CD4-positive, alpha-beta T cell treated with Interferon gamma for 1 hour (primary cell): ENCODE measurements around the gene LHB.
"Not testable (repeated sequence)": the region's sequence is repeated elsewhere in the genome, so short reads cannot be mapped to it uniquely, and the experiment has no call there.

Source experiments
- DNase-seq: peaks from one replicate; pipeline ENCODE4 v3.0.0-alpha.2; 2020

The LHB gene

GRCh38 chr19:49036815-49037214 is 19.9 kb upstream of the LHB start, which contains the start of gene CGB1:
CGB1 (minus strand) TSS chr19:49036895; CDS start chr19:49036711, 184 bp downstream.
- DNase-seq: not testable (repeated sequence)

DNA sequence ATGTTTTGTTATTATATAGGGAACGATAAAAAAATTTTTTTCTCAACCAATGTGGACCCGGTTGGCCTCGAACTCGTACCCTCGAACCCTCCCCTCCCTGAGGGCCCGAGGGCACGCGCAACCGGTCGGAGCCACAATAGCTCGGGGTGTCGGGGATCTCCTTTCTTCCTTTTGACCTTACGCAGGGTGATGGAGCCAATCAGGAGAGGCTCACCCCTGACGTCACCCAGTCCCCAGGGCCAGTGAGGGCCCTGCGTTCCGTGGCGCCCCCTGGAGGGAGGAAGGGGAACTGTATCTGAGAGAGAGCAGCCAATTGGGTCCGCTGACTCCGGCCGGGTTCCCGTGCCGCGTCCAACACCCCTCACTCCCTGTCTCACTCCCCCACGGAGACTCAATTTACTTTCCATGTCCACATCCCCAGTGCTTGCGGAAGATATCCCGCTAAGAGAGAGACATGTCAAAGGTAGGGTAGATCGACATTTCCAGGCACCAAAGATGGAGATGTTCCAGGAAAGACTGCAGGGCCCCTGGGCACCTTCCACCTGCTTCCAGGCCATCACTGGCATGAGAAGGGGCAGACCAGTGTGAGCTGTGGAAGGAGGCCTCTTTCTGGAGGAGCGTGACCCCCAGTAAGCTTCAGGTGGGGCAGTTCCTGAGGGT is 14.9 kb upstream of the LHB start, which contains the start of gene CGB2:
Gene CGB2 (plus strand): TSS at position 249 of the 660 bp plus-strand sequence. CDS start 206 bp downstream, at position 455.
- DNase-seq: peak; percentile 58

- DNase-seq: not testable (repeated sequence)
Measured at GRCh38 chr19:49030323-49030722, 13.4 kb upstream of the LHB start.

DNA sequence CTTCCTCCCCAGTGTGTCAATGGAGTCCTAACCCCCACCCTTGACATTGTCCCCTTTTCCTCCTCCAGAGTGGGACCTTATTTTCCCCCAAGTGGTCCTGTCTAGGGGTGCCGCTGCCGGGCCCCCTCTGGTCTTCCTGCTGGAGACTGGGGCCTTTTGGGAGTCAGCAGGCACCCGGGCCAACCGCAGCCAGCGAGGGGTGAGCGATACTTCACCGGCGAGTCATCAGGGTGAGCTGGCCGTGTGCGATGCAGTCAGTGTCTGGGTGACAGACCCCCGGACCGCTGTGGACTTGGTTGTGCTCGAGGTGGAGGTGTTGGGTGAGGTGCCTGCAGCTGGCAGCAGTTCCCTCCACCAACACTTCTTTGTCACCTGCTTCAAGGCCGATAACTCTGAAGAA is 12.9 kb upstream of the LHB start:
- not testable (repeated sequence) for DNase-seq

- DNase-seq: not testable (repeated sequence)
Measured at GRCh38 chr19:49028686-49029085, 11.8 kb upstream of the LHB start.

DNA sequence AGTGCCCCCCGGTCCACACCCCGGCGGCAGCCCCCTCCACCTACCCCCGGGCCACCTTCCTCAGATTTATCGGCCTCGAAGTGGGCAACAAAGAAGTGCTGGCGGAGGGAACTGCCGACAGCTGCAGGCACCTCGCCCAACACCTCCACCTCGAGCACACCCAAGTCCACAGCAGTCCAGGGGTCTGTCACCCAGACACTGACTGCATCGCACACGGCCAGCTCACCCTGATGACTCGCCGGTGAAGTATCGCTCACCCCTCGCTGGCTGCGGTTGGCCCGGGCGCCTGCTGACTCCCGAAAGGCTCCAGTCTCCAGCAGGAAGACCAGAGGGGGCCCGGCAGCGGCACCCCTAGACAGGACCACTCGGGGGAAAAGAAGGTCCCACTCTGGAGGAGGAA is 8.7 kb upstream of the LHB start:
- not testable (repeated sequence) for DNase-seq

DNA sequence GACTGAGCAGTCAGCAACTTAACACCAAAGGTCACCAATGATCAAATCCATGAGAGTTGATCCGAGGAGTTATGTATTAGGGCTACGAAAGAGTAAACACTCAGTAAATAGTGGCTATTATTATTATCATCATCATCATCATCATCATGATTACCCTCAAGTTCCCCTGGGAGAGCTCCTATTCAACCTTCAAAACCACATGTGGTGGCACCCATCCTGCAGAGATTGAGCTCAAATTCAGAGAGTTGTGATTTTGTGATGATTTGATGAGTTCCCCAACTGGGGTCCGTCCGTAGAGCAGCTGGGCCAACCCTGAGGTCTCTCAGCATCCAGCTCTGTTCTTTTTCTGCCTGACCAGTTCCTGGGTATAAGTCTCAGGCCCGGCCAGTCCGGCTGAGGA is 8.2 kb upstream of the LHB start:
- not testable (repeated sequence) for DNase-seq

DNA sequence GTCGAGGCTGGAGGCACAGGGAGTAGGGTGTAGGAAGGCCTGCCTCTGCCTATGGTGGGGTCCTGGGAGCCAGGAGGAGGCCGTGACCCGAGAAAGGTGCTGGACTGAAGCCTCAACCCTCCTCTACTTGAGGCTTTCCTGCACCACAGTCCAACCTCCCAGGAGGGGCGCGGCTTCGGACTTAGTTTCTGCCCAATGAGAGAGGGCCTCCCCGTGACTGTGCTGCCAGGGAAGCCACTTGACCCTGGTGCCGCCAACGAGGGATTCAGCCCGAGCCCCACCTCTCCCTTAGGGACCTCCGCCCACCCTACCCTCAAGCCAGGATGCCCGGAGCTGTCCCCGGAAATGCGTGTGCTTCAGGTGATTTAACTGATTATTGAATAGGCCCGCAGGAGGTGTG is 7.3 kb upstream of the LHB start, which contains the start of gene CGB3:
Gene CGB3 (minus strand): TSS at position 101 of the 400 bp plus-strand sequence. CDS start 362 bp downstream, outside the sequence.
- DNase-seq: not testable (repeated sequence)

DNA sequence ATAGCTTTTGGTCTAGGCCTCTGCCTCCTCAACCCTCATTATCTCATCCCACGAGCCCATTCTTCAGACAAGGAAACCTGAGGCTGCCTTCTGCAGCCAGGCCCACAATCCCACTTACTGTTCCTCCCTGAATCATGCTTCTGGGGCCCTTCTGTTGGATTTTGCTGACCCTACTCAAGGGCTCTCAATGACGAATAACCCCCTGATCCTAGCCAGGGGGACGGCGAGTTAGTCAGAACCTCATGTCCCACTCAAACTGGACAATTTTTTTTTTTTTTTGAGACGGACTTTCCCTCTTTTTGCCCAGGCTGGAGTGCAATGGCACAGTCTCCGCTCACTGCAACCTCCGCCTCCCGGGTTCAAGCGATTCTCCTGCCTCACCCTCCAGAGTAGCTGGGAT is 5.2 kb upstream of the LHB start:
- DNase-seq: no peak

GRCh38 chr19:49020931-49021895 is 4.3 kb upstream of the LHB start:
- no peak for DNase-seq

DNA sequence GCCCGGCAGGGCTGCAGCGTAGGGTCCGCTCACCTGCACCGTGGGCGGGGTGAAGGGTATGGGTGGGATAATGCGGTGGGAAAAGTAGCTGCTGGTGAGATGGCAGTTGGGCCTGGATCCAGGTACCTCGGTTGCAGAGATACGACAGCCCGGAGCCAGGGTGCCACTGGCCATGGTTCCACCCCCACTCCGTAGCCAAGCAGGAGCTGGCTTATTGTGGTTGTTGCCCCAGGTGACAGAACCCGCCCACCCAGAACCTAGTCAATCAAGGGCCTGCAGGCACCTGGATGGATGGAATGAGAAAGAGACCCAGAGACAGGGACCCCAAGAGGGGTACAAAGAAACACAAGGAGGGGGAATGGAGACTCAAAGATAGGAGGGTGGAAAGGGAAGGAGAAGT is 3.5 kb upstream of the LHB start:
- no peak for DNase-seq

- DNase-seq: peak; percentile 63
Measured at GRCh38 chr19:49019242-49019932, 2.5 kb upstream of the LHB start.

DNA sequence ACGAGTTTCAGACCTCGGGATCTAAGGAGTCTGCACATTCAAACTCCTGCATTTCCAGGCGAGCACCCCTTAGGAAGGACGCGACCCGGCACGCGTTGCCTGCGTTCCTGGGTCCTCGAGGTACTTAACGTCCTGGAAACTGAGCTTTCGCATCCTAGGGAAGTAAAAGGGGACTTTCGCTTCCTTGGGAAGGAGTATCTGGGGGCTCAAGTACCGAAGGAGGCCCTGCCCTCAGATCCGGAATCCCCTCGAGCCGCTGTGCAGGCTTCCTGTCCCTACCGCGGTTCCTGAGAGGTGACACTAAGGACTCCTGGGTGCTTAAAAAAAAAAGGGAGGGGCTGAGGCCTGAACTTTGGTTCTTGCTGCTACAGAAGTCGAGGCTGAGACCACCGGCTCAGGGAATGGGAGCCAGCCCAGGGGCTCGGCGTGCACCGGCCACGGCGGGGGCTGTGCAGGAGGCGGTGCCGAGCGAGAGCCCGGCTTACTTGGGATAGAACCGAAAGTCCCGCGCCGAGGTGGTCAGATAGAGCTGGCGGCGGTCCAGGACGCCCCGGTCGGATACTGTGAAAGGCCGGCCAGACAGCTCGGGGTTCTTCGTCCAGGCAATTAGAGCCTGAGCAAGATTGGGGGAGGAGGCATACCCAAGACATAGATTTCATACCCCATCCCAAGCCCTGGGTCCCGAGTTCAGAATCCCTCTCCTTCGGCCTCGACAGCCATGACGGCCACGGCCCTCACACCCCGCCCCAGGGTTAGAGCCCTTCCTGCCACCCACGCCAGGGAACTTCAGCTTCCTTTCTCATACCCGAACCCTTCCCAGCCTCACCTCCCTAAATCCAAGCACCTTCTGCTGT is 1.7 kb upstream of the LHB start:
- not testable (repeated sequence) for DNase-seq

DNA sequence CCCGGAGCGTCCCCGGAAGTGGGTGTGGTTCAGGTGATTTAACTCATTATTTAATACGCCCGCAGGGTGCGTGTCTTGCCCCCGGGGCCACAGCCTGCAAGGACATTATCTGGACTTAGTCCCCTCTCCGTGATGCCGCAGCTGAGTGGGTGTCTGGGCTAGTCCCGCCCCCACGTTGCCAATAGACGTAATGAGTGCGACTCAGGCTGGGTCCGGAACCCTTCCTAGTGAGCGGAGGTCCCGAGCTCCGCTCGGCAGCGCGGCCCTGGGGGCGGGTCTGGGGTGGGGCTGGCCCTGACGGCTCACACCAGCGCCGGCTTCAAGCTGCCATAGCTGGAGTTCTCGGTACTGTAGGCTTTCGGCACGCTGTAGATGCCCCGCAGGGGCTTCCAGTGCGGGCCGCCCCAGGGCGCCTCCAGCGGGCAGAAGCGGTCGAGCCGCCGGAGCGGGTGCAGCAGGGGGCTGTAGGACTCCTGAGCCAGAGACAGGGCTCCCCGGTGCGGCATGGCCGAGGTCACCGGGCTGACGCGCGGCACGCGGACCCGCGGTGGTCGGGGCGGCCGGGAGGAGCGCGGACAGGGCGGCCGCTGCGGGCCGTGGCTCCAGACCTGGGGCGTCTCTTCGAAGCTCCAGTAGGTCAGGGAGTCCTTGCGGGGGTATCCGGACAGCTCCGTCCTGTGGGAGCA is 918 bp upstream of the LHB start:
- peak; percentile 71 for DNase-seq

GRCh38 chr19:49016067-49016839 is 638 bp downstream of the LHB start:
- DNase-seq: no peak

GRCh38 chr19:49014870-49015255 is 2.0 kb downstream of the LHB start:
- no peak for DNase-seq

DNA sequence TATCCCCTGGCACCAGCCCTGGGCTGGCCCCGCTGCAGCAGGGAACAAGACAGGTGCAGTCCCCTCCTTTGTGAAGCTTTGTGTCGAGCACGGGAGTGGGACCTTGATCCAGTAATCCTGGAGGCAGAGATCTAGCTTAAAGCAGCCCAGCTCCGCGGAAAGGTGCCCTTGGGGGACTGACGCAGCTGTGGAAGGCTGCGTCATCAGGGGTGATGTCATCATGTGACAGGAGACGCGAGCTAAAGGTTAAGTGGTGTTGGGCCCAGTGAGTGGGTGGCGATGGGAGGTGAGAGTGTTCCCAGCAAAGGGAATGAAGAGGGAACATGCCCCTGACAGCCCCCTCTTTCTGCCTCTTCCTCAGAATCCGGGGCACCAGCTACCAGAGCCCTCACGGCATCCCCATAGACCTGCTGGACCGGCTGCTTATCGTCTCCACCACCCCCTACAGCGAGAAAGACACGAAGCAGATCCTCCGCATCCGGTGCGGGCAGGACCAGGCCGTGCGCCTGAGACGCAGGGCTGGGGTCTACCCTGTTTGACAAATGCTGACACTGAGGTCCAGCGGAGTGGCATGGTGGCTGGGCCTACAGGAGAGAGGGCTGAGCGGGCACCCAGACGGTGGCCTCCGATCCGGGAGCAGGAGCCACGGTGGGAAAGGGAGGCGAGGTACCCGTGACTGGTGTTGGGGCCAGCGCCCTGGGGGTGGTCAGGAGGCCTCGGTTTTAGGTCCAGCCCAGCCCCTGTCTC is 2.6 kb downstream of the LHB start:
- no peak for DNase-seq

- DNase-seq: no peak
Measured at GRCh38 chr19:49011194-49011593, 5.7 kb downstream of the LHB start.

DNA sequence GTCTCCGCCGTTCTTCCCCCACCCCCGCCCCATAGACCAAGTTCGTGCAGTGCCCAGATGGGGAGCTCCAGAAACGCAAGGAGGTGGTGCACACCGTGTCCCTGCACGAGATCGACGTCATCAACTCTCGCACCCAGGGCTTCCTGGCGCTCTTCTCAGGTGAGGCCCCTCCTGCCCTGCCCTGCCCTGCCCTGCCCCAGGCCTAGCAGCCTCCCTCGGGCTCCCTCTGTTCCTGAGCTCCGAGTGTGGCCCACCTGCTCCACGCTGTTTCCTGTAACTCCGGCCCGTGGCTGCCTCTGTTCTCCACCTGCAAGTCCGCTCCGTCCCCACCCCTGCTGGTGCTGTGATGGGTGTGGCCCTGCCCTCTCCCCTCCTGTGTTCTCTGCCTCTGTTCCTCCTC is 6.4 kb downstream of the LHB start:
- no peak for DNase-seq

DNA sequence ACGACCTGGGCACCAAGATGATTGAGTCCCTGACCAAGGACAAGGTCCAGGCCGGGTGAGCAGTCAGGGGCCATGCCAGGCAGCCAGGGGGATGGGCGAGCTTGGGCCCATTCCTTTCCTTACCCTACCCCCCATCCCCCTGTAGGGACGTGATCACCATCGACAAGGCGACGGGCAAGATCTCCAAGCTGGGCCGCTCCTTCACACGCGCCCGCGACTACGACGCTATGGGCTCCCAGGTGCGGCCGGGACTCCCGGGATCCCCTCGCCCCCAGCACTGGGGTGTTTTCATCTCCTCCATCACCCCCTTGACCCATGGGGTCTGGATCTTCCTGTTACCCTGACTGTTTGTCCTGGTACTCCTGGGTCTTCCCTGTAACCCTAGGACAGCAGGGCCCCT is 7.1 kb downstream of the LHB start:
- no peak for DNase-seq
